Measurements from ENCODE around the gene TWIST2. TPM values are rescaled to one million over a fixed set of nuclear protein-coding genes. Genes with fewer than 3 reads are reported as not detected.

TWIST2 gene
- total and polyA plus RNA-seq, 7 donors = 0.58 to 1.2 (median 0.90) TPM

DNA sequence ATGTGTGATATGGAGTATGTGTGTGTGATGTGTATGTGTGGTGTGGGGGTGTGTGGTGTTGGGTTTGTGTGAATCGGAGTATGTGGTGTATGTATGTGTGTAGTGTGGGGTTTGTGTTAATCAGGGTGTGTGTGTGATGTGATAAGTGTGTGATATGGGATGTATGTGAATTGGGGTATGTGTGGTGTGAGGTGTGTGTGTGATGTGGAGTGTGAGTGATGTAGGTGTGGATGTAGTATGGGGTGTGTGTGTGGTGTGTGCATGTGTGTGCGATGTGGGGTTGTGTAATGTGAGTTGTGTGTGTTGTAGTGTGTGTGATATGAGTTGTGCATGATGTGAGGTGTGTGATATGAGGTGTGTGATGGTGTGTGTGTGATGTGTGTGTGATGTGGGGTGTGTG, 54.4 kb downstream of the TWIST2 start:
- intact Hi-C loops (cut with DNase I) = no loop called here
- no peak for DNase-seq
- H3K36me3 ChIP-seq (ENCODE audit: insufficient read depth in 1 of 2, low read depth in 1 of 2) = no peaks in the 10 kb centered on the region
- no peak for TF ChIP-seq CTCF (IDR thresholded peaks at IDR 0.05)
- no peak overlapping the region for H3K4me3 ChIP-seq
- no peaks in the 10 kb centered on the region for H3K9me3 ChIP-seq
- 84 to 93% (median 90%) methylated on average over 2 of the region's 2 CpGs for WGBS, 3 donors
- H3K27ac ChIP-seq = no peak overlapping the region
- peaks cover 0 to 27% (median 4%) of the 10 kb centered on the region in 3 donors for H3K27me3 ChIP-seq (ENCODE audit: insufficient read depth in 3 of 3, low read length in 2 of 3)
- ATAC-seq = no peak
- H3K4me1 ChIP-seq = no peaks in the 10 kb centered on the region

DNA sequence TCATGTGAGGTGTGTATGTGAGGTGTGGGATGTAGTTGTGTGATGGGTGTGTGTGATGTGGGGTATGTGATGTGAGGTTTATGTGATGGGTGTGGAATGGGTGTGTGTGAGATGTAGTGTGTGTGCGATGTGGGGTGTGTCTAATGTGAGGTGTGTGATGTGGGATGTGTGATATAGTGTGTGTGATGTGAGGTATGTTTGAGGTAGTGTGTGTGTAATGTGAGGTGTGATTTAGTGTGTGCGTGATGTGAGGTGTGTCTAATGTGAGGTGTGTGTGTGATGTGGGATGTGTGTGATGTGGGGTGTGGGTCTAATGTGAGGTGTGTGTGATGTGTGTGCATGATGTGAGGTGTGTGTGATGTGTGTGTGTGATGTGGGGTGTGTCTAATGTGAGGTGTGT, 55.3 kb downstream of the TWIST2 start:
- Histone ChIP-seq H3K27me3 (ENCODE audit: insufficient read depth in 3 of 3, low read length in 2 of 3) (peaks cover 0 to 25% (median 4%) of the 10 kb centered on the region in 3 donors), H3K27ac (no peak overlapping the region), H3K4me1 (no peaks in the 10 kb centered on the region), H3K4me3 (no peak overlapping the region), H3K36me3 (ENCODE audit: insufficient read depth in 1 of 2, low read depth in 1 of 2) (no peaks in the 10 kb centered on the region), H3K9me3 (no peaks in the 10 kb centered on the region)
- intact Hi-C loops (cut with DNase I) = no loop called here
- ATAC-seq = no peak
- 97 to 99% (median 98%) methylated on average over 2 of the region's 2 CpGs for WGBS, 3 donors
- DNase-seq = no peak
- TF ChIP-seq CTCF (IDR thresholded peaks at IDR 0.05) = no peak

GRCh38 chr2:238904177-238904576, 56.3 kb downstream of the TWIST2 start:
- intact Hi-C loops (cut with DNase I) = no loop called here
- no peak for DNase-seq
- no peaks in the 10 kb centered on the region for H3K36me3 ChIP-seq (ENCODE audit: insufficient read depth in 1 of 2, low read depth in 1 of 2)
- 77 to 87% (median 81%) methylated on average over 3 of the region's 3 CpGs for WGBS, 3 donors
- no peaks in the 10 kb centered on the region for H3K4me1 ChIP-seq
- peaks cover 0 to 23% (median 4%) of the 10 kb centered on the region in 3 donors for H3K27me3 ChIP-seq (ENCODE audit: insufficient read depth in 3 of 3, low read length in 2 of 3)
- TF ChIP-seq CTCF (IDR thresholded peaks at IDR 0.05) = no peak
- no peaks in the 10 kb centered on the region for H3K9me3 ChIP-seq
- no peak overlapping the region for H3K4me3 ChIP-seq
- no peak overlapping the region for H3K27ac ChIP-seq
- ATAC-seq = no peak

DNA sequence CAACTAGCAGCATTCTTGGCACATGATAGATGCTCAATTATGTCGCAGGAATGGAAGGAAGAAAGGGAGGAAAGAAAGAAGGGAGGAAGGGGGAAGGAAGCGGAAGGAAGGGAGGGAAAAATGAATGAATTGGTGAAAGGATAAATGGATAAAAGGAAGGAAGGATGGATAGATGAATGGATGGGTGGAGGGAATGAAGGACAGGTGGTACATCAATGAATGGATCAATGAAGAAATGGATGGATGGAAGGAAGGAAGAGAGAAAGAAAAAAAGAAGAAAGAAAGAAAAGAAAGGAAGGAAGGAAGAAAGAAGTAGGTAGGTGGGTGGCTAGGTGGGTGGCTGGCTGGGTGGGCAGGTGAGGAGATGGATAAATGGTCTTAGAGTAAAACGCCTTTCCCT, 56.8 kb downstream of the TWIST2 start:
- DNase-seq (no peak), ATAC-seq (no peak)
- no peak for TF ChIP-seq CTCF (IDR thresholded peaks at IDR 0.05)
- Histone ChIP-seq H3K9me3 (no peaks in the 10 kb centered on the region), H3K27ac (no peak overlapping the region), H3K36me3 (ENCODE audit: insufficient read depth in 1 of 2, low read depth in 1 of 2) (no peaks in the 10 kb centered on the region), H3K27me3 (ENCODE audit: insufficient read depth in 3 of 3, low read length in 2 of 3) (peaks cover 0 to 22% (median 7%) of the 10 kb centered on the region in 3 donors), H3K4me3 (no peak overlapping the region), H3K4me1 (no peaks in the 10 kb centered on the region)
- intact Hi-C loops (cut with DNase I) = no loop called here
- WGBS, 3 donors = 76 to 82% (median 79%) methylated on average over 3 of the region's 3 CpGs

DNA sequence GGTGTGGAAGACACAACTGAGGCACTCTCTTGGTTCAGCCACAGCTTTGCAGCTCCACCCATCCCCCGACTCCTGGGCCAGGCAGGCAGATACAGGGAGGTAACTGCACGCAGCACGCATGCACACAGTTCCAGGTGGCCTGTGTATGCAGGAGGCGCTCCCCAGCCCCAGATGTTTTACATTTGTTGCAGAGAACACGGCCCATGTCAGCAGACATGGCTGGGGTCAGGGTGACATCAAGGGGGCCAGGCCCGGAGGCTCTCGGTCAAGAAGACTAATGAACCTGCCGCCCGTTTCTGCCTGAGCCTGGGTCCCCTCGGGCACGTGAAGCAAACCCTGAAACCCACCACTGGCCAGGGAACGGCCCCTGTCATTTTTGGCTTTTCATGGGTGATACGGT, 57.3 kb downstream of the TWIST2 start:
- TF ChIP-seq CTCF (IDR thresholded peaks at IDR 0.05) = no peak
- Histone ChIP-seq H3K36me3 (ENCODE audit: insufficient read depth in 1 of 2, low read depth in 1 of 2) (no peaks in the 10 kb centered on the region), H3K27ac (no peak overlapping the region), H3K9me3 (no peaks in the 10 kb centered on the region), H3K4me3 (no peak overlapping the region), H3K27me3 (ENCODE audit: insufficient read depth in 3 of 3, low read length in 2 of 3) (peaks cover 0 to 18% (median 7%) of the 10 kb centered on the region in 3 donors), H3K4me1 (no peaks in the 10 kb centered on the region)
- 35 to 42% (median 41%) methylated on average over 13 of the region's 13 CpGs for WGBS, 3 donors
- ATAC-seq (no peak), DNase-seq (no peak)
- intact Hi-C loops (cut with DNase I) = no loop called here
